Stimulated activated CD4-positive, alpha-beta T cell treated with anti-CD3 and anti-CD28 coated beads, Interleukin-15, amount 100 ng/mL, for 48 hours (primary cell): ENCODE measurements around the gene BRCA1.
"Not testable (repeated sequence)": the region's sequence is repeated elsewhere in the genome, so short reads cannot be mapped to it uniquely, and the experiment has no call there.

Experiments
- DNase-seq, 2 donors: peaks; one replicate each; pipeline ENCODE4 v3.0.0-alpha.2; 2020; ENCODE audit warnings: low read depth in 2 of 2

The BRCA1 gene

GRCh38 chr17:43003542-43004172 is 121.5 kb downstream of the BRCA1 start:
- DNase-seq: no peak

GRCh38 chr17:43000894-43001293 is 124.3 kb downstream of the BRCA1 start:
- not testable (repeated sequence) for DNase-seq

GRCh38 chr17:42999003-42999525 is 126.1 kb downstream of the BRCA1 start:
- DNase-seq: no peak

GRCh38 chr17:42997984-42998938 is 126.9 kb downstream of the BRCA1 start, which contains the start of gene RPL27:
TSS of gene RPL27 (plus strand) at chr17:42998419. CDS start at chr17:42998751, 332 bp downstream.
- DNase-seq: peak; percentile 93 to 97

GRCh38 chr17:42997390-42997983 is 127.7 kb downstream of the BRCA1 start:
- DNase-seq: no peak
